Fibroblast of lung (primary cell): ENCODE results near the gene POR. TPM values are rescaled to one million over a fixed set of nuclear protein-coding genes. Genes with fewer than 3 reads are reported as not detected.

Source experiments
- DNase-seq, 2 donors: peaks; one replicate each; pipeline versions ENCODE4 v3.0.0 to v3.0.0-alpha.2; 2010; ENCODE audit warnings: low read depth in 2 of 2
- H2AFZ ChIP-seq: 2 replicates; pipeline ENCODE4 v1.5.1; 2012; ENCODE audit warnings: low read length, control low read depth, inconsistent platforms
- H3K27ac ChIP-seq: 2 replicates; pipeline ENCODE4 v1.5.1; 2011; ENCODE audit warnings: low read length, control low read depth; ENCODE audit not compliant: insufficient read depth
- H3K27me3 ChIP-seq: 2 replicates; pipeline ENCODE4 v1.5.1; 2011; ENCODE audit warnings: mild to moderate bottlenecking, low read length; ENCODE audit not compliant: control insufficient read depth, insufficient read depth
- H3K36me3 ChIP-seq: 2 replicates; pipeline ENCODE4 v1.5.1; 2011; ENCODE audit warnings: low read length; ENCODE audit not compliant: control insufficient read depth, insufficient read depth
- H3K4me1 ChIP-seq: 2 replicates; pipeline ENCODE4 v1.5.1; 2011; ENCODE audit warnings: low read length; ENCODE audit not compliant: control insufficient read depth, insufficient read depth; ENCODE audit errors: extremely low read depth
- H3K4me2 ChIP-seq: 2 replicates; pipeline ENCODE4 v1.5.1; 2011; ENCODE audit warnings: low read length, control low read depth; ENCODE audit not compliant: insufficient read depth; ENCODE audit errors: extremely low read depth
- H3K4me3 ChIP-seq, 4 experiments: fragments of 200-600 bp in 1 of 4; sonication (generic) in 1 of 4; replicated peaks in 1 of 4; 2 replicates each; pipeline ENCODE4 v1.5.1; 2011 to 2016; ENCODE audit warnings: low read length in 4 of 4, low read depth in 3 of 4, mild to moderate bottlenecking in 3 of 4, control low read depth in 2 of 4, inconsistent platforms in 1 of 4, mixed read lengths in 1 of 4; ENCODE audit not compliant: insufficient read depth in 1 of 4; ENCODE audit errors: control extremely low read depth in 1 of 4
- H3K79me2 ChIP-seq: 2 replicates; pipeline ENCODE4 v1.5.1; 2012; ENCODE audit warnings: mild to moderate bottlenecking, low read length, inconsistent platforms; ENCODE audit not compliant: control insufficient read depth, insufficient read depth
- H3K9ac ChIP-seq: 2 replicates; pipeline ENCODE4 v1.5.1; 2011; ENCODE audit warnings: mild to moderate bottlenecking, low read length, control low read depth; ENCODE audit not compliant: insufficient read depth
- H3K9me3 ChIP-seq: 2 replicates; pipeline ENCODE4 v1.5.1; 2012; ENCODE audit warnings: low read depth, low read length; ENCODE audit not compliant: control insufficient read depth, insufficient read depth
- H4K20me1 ChIP-seq: 2 replicates; pipeline ENCODE4 v1.5.1; 2011; ENCODE audit warnings: low read length; ENCODE audit not compliant: control insufficient read depth, insufficient read depth; ENCODE audit errors: extremely low read depth
- CTCF ChIP-seq, 2 donors: IDR thresholded peaks in 1 of 2; conservative IDR thresholded peaks in 1 of 2; 1 replicate in 1 of 2; 2 replicates in 1 of 2; pipeline ENCODE4 v1.5.1; 2011 to 2012; ENCODE audit warnings: low read length in 2 of 2, control low read depth in 1 of 2, inconsistent platforms in 1 of 2, low read depth in 1 of 2, mild to moderate bottlenecking in 1 of 2
- EZH2 ChIP-seq: IDR thresholded peaks from 2 replicates; pipeline ENCODE4 v1.5.1; 2012; ENCODE audit warnings: low read length, control low read depth, mild to moderate bottlenecking; ENCODE audit errors: missing control alignments
- polyA plus RNA-seq, 2 donors: library from polyadenylated mRNA; depleted of rRNA in 1 of 2; stranded (reverse) in 1 of 2; unstranded in 1 of 2; fragments of >200 nt; gene quantifications; 2 replicates each; pipeline ENCODE4 v1.2.1, GENCODE V29; 2011 to 2012; ENCODE audit warnings: missing spikeins in 1 of 2
- total RNA-seq: library from RNA; depleted of rRNA; stranded (reverse); fragments of >200 nt; gene quantifications from 2 replicates; pipeline ENCODE4 v1.2.1, GENCODE V29; 2014

Gene POR
- total and polyA plus RNA-seq, 2 donors (not counting 1 experiment from before 2014, with no cell fraction given) = 36.2 to 207 TPM

DNA sequence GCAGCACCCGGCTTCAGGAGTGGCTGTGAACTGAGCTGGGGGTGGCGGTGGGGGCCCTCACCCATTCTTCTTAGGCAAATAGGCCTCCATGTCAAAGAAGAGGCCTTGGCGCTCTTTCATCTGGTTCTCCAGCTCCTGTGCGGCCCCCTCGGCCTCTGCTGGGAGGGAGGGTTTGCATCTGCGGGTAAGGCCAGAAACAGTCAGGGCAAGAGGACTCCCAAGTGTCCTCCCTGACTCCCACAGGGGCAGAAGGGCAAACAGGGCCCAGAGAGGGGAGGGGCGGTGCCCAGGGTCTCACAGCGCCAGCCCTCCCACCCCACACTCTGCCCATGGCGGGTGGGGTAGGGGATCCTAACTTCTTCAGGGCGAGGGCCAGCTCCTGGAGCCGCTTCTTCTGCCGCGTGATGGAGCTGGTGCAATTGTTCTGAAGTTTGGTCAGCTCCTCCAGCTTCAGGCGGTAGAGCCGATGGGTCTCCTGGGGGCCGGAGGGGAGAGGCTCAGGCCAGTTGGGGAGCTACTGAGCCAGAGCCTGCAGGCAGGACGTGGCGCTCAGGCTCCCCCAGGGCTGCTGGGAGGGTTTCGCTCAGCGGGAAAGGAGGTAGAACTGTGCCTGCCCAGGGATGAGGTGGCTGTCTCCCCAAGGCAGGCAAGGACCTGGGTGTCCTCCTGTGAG, 77.3 kb downstream of the POR start:
- Histone ChIP-seq H2AFZ (no peak overlapping the region), H4K20me1 (no peaks in the 10 kb centered on the region), H3K4me1 (peaks cover 11% of the 10 kb centered on the region), H3K27ac (no peak overlapping the region), H3K4me2 (no peak overlapping the region), H3K79me2 (peaks cover 5% of the 10 kb centered on the region), H3K9ac (no peak overlapping the region), H3K9me3 (no peaks in the 10 kb centered on the region), H3K27me3 (no peaks in the 10 kb centered on the region), H3K36me3 (peaks cover 8% of the 10 kb centered on the region), H3K4me3 (no peak overlapping the region)
- TF ChIP-seq CTCF (conservative IDR thresholded peaks at IDR 0.05 in 1 of 2, IDR thresholded peaks at IDR 0.05 in 1 of 2; ENCODE audit: low read depth in 1 of 2, low read length in 2 of 2) (no peak), EZH2 (no peak)
- no peak for DNase-seq

DNA sequence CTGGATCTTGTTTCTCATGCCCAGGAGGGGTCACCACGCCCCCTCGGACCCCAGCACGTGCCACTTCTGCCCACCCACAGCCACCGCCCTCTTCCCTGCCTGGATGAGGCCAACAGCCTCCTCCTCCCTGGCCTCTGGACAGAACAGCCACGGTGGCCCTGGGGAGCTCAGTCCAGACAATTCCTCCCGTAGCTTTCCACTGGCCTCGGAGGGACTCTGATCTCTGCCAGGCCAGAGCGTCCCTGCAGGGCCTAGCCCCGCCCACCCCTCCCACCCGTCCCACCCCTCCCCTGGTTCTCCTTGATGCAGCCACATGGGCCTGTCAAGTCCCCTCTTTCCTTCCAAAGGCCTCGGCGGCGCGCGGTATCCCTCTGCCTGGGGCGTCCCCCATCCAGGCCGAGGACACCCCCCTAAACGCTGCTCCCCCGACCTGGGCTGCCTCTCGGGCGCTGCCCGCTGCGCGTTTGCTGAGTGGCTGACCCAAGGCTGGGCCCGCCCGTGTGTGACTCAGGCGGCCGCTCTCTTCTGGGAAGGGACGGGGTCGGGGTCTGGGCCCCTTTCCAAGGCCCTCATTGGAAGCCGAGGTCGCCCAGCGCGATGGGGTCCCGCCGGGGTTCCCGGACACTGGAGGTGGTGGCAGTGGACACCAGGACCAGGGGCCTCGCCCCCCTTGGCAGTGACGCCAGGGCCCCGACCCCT, 78.9 kb downstream of the POR start:
- no peaks in the 10 kb centered on the region for H3K27me3 ChIP-seq
- TF ChIP-seq CTCF (conservative IDR thresholded peaks at IDR 0.05 in 1 of 2, IDR thresholded peaks at IDR 0.05 in 1 of 2; ENCODE audit: low read depth in 1 of 2, low read length in 2 of 2) = no peak
- TF ChIP-seq EZH2 = no peak
- no peaks in the 10 kb centered on the region for H3K9me3 ChIP-seq
- peak overlapping the region; percentile 59 to 87 (median 81) for H3K4me3 ChIP-seq
- peak overlapping the region; percentile 78 for H3K9ac ChIP-seq
- peak overlapping the region; percentile 35 for H2AFZ ChIP-seq
- peak; percentile 50 to 51 for DNase-seq
- H3K79me2 ChIP-seq = peaks cover 5% of the 10 kb centered on the region
- peak overlapping the region; percentile 81 for H3K27ac ChIP-seq
- no peaks in the 10 kb centered on the region for H4K20me1 ChIP-seq
- H3K4me1 ChIP-seq = peaks cover 11% of the 10 kb centered on the region
- peak overlapping the region; percentile 80 for H3K4me2 ChIP-seq
- peaks cover 8% of the 10 kb centered on the region for H3K36me3 ChIP-seq

GRCh38 chr7:75994388-75995051, 79.6 kb downstream of the POR start, which contains the start of gene TMEM120A:
TSS of gene TMEM120A (minus strand) at chr7:75994595. CDS start at chr7:75994570, 25 bp downstream.
- H2AFZ ChIP-seq = peak within 1 kb of the TSS; percentile 90
- peaks cover 11% of the 10 kb centered on the region for H3K4me1 ChIP-seq
- H3K4me2 ChIP-seq = peak within 1 kb of the TSS; percentile 93
- TF ChIP-seq CTCF (conservative IDR thresholded peaks at IDR 0.05 in 1 of 2, IDR thresholded peaks at IDR 0.05 in 1 of 2; ENCODE audit: low read depth in 1 of 2, low read length in 2 of 2) (peak in 1 of 2 donors; percentile 8), EZH2 (no peak)
- peak; percentile 89 to 90 for DNase-seq
- peak within 1 kb of the TSS; percentile 59 to 87 (median 81) for H3K4me3 ChIP-seq
- H4K20me1 ChIP-seq = no peaks in the 10 kb centered on the region
- peak within 1 kb of the TSS; percentile 78 for H3K9ac ChIP-seq
- H3K27me3 ChIP-seq = no peaks in the 10 kb centered on the region
- H3K79me2 ChIP-seq = peaks cover 5% of the 10 kb centered on the region
- peaks cover 8% of the 10 kb centered on the region for H3K36me3 ChIP-seq
- H3K27ac ChIP-seq = peak within 1 kb of the TSS; percentile 81
- H3K9me3 ChIP-seq = no peaks in the 10 kb centered on the region
